ENCODE measurements around the gene HDDC2. TPM values are rescaled to one million over a fixed set of nuclear protein-coding genes. Genes with fewer than 3 reads are reported as not detected.

The HDDC2 gene
- total and polyA plus RNA-seq, 2 experiments from 2014 or later = 70.6 to 110 TPM

GRCh38 chr6:125325586-125325985, 23.8 kb upstream of the HDDC2 start:
- H3K27ac ChIP-seq = no peak overlapping the region
- DNase-seq (ENCODE audit: low spot score) = no peak
- no peak overlapping the region for H3K4me2 ChIP-seq
- H3K36me3 ChIP-seq (replicated peaks; ENCODE audit: insufficient read depth, low read depth) = no peaks in the 10 kb centered on the region
- H3K9me2 ChIP-seq (replicated peaks; ENCODE audit: insufficient read depth) = no peaks in the 10 kb centered on the region
- H3K9me3 ChIP-seq (ENCODE audit: low read depth) = no peaks in the 10 kb centered on the region
- no peak overlapping the region for H3K4me3 ChIP-seq
- H3K79me2 ChIP-seq = no peaks in the 10 kb centered on the region
- no peaks in the 10 kb centered on the region for H3K4me1 ChIP-seq (ENCODE audit: insufficient read depth)
- no peaks in the 10 kb centered on the region for H3K27me3 ChIP-seq
- no peaks in the 10 kb centered on the region for H4K20me1 ChIP-seq (ENCODE audit: insufficient read depth, poor library complexity, severe bottlenecking)
- WGBS (ENCODE audit: low lambda C conversion rate, missing lambda C conversion rate) = 76% methylated on average over 2 of the region's 2 CpGs
- H2AFZ ChIP-seq = no peak overlapping the region
- no peak for TF ChIP-seq CTCF (IDR thresholded peaks at IDR 0.05; ENCODE audit: poor library complexity)
- TF ChIP-seq EZH2 (IDR thresholded peaks at IDR 0.05; ENCODE audit: borderline replicate concordance) = no peak
- no peak for TF ChIP-seq EZH2phosphoT487 (IDR thresholded peaks at IDR 0.05; ENCODE audit: low read depth, severe bottlenecking, unreplicated experiment)

GRCh38 chr6:125323376-125323775, 21.6 kb upstream of the HDDC2 start:
- TF ChIP-seq EZH2 (IDR thresholded peaks at IDR 0.05; ENCODE audit: borderline replicate concordance) (no peak), CTCF (IDR thresholded peaks at IDR 0.05; ENCODE audit: poor library complexity) (no peak), EZH2phosphoT487 (IDR thresholded peaks at IDR 0.05; ENCODE audit: low read depth, severe bottlenecking, unreplicated experiment) (no peak)
- no peaks in the 10 kb centered on the region for H4K20me1 ChIP-seq (ENCODE audit: insufficient read depth, poor library complexity, severe bottlenecking)
- H3K4me3 ChIP-seq = no peak overlapping the region
- no peaks in the 10 kb centered on the region for H3K9me2 ChIP-seq (replicated peaks; ENCODE audit: insufficient read depth)
- 90% methylated on average over 2 of the region's 2 CpGs for WGBS (ENCODE audit: low lambda C conversion rate, missing lambda C conversion rate)
- no peaks in the 10 kb centered on the region for H3K36me3 ChIP-seq (replicated peaks; ENCODE audit: insufficient read depth, low read depth)
- no peak overlapping the region for H3K4me2 ChIP-seq
- DNase-seq (ENCODE audit: low spot score) = no peak
- H3K9me3 ChIP-seq (ENCODE audit: low read depth) = no peaks in the 10 kb centered on the region
- H3K4me1 ChIP-seq (ENCODE audit: insufficient read depth) = no peaks in the 10 kb centered on the region
- no peak overlapping the region for H3K27ac ChIP-seq
- no peaks in the 10 kb centered on the region for H3K27me3 ChIP-seq
- H2AFZ ChIP-seq = no peak overlapping the region
- H3K79me2 ChIP-seq = no peaks in the 10 kb centered on the region

GRCh38 chr6:125316621-125317020, 14.9 kb upstream of the HDDC2 start:
- H3K4me3 ChIP-seq = no peak overlapping the region
- WGBS (ENCODE audit: low lambda C conversion rate, missing lambda C conversion rate) = 92% methylated on average over 9 of the region's 9 CpGs
- no peaks in the 10 kb centered on the region for H3K4me1 ChIP-seq (ENCODE audit: insufficient read depth)
- no peaks in the 10 kb centered on the region for H3K27me3 ChIP-seq
- no peak overlapping the region for H3K27ac ChIP-seq
- H2AFZ ChIP-seq = no peak overlapping the region
- no peaks in the 10 kb centered on the region for H4K20me1 ChIP-seq (ENCODE audit: insufficient read depth, poor library complexity, severe bottlenecking)
- H3K36me3 ChIP-seq (replicated peaks; ENCODE audit: insufficient read depth, low read depth) = no peaks in the 10 kb centered on the region
- DNase-seq (ENCODE audit: low spot score) = no peak
- no peaks in the 10 kb centered on the region for H3K9me2 ChIP-seq (replicated peaks; ENCODE audit: insufficient read depth)
- no peak overlapping the region for H3K4me2 ChIP-seq
- H3K9me3 ChIP-seq (ENCODE audit: low read depth) = no peaks in the 10 kb centered on the region
- H3K79me2 ChIP-seq = no peaks in the 10 kb centered on the region
- no peak for TF ChIP-seq EZH2 (IDR thresholded peaks at IDR 0.05; ENCODE audit: borderline replicate concordance)
- TF ChIP-seq EZH2phosphoT487 (IDR thresholded peaks at IDR 0.05; ENCODE audit: low read depth, severe bottlenecking, unreplicated experiment) = no peak
- TF ChIP-seq CTCF (IDR thresholded peaks at IDR 0.05; ENCODE audit: poor library complexity) = no peak

GRCh38 chr6:125315548-125315947, 13.8 kb upstream of the HDDC2 start:
- no peak overlapping the region for H3K4me3 ChIP-seq
- H3K27ac ChIP-seq = no peak overlapping the region
- no peak overlapping the region for H2AFZ ChIP-seq
- no peaks in the 10 kb centered on the region for H3K4me1 ChIP-seq (ENCODE audit: insufficient read depth)
- no peak for TF ChIP-seq EZH2phosphoT487 (IDR thresholded peaks at IDR 0.05; ENCODE audit: low read depth, severe bottlenecking, unreplicated experiment)
- TF ChIP-seq CTCF (IDR thresholded peaks at IDR 0.05; ENCODE audit: poor library complexity) = no peak
- no peak for TF ChIP-seq EZH2 (IDR thresholded peaks at IDR 0.05; ENCODE audit: borderline replicate concordance)
- no peaks in the 10 kb centered on the region for H3K27me3 ChIP-seq
- H3K4me2 ChIP-seq = no peak overlapping the region
- H3K79me2 ChIP-seq = no peaks in the 10 kb centered on the region
- H3K9me2 ChIP-seq (replicated peaks; ENCODE audit: insufficient read depth) = no peaks in the 10 kb centered on the region
- no peak for DNase-seq (ENCODE audit: low spot score)
- 88% methylated on average over 5 of the region's 5 CpGs for WGBS (ENCODE audit: low lambda C conversion rate, missing lambda C conversion rate)
- no peaks in the 10 kb centered on the region for H3K9me3 ChIP-seq (ENCODE audit: low read depth)
- no peaks in the 10 kb centered on the region for H4K20me1 ChIP-seq (ENCODE audit: insufficient read depth, poor library complexity, severe bottlenecking)
- no peaks in the 10 kb centered on the region for H3K36me3 ChIP-seq (replicated peaks; ENCODE audit: insufficient read depth, low read depth)
